GM21423 (cell line): ENCODE results near the gene ERICH6.
"Not testable (repeated sequence)": the region's sequence is repeated elsewhere in the genome, so short reads cannot be mapped to it uniquely, and the experiment has no call there.

Experiments used
- ATAC-seq: cut with Tn5 transposase; IDR thresholded peaks from one replicate; pipeline ENCODE4 v1.9.1; 2021; ENCODE audit warnings: mild to moderate bottlenecking, moderate library complexity; ENCODE audit not compliant: unreplicated experiment

Gene ERICH6

GRCh38 chr3:150623945-150624344 lies 79.8 kb downstream of the ERICH6 start:
- no peak for ATAC-seq

- not testable (repeated sequence) for ATAC-seq
These were observed 80.8 kb downstream of the ERICH6 start for GRCh38 chr3:150622955-150623354.

GRCh38 chr3:150620002-150620689 lies 83.6 kb downstream of the ERICH6 start:
- no peak for ATAC-seq

DNA sequence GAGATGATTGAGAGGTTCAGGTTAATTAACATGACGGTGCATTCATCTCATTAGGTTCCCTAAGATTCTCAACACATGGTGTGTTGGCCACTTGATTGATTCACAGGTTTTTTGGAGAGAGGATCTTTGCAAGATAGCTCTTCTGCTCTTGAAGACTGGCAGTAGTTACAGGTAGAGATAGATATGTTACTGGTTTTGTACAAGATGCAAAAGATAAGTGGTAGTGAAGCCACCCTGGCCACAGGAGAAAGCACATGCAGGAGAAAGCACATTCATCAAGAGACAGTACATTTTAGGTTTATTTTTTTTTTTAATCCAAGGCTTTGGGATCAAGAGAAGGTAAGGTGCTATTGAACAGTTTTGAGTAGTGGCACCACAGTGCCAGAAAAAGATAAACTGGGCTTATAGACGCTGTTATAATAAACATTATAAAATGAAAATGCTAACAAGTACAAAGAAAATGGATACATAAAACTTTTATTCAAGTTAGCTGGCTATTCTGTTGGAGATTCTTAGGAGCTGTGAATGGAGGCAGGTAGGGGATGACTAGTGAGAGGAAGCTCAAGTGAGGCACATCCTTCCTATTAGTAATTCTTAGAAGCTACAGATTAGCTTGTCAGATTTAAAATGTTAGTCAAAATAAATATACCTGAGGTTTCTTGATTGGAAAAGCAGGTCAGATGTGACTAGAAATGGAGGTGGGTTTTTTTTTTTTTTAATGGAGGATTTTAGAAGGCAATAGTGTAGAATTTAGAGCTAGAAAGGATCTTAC lies 89.8 kb downstream of the ERICH6 start:
- ATAC-seq = no peak

DNA sequence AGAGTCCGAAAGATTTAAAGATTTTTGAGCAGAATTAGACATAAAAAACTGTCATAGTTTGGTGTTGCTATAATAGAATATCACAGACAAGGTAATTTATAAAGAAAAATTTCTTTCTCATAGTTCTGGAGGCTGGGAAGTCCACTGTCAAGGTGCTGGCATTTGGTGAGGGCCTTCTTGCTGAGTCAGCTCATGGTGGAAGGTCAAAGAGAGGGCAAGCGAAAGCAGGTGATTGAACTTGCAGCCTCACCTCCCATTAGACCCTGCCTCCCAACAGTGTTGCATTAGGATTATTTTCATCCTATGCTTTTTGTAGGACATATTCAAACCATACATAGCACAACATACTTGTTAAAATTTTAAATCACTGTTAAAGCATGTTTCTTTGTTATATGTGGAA lies 90.7 kb downstream of the ERICH6 start:
- no peak for ATAC-seq

GRCh38 chr3:150612494-150612893 lies 91.2 kb downstream of the ERICH6 start:
- ATAC-seq = no peak

DNA sequence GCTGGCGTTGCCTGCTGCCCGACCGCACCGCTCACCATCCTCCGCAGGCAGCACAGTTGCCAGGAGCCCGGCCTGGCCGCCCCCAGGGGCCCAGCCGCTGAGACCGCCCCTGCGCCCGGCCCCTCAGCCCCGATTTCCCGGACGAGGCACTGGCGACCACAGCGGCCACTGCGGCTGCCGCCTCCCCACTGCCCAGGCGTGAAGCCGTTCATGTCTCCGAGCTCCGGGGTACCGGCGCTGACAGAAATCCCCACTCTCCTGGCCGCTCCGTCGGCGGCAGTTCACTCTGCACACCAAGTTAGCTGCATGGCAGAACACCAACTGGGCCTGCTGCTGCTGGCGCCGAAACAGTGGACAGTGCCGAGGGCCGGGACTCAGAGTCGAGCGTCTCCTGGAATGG lies 92.1 kb downstream of the ERICH6 start:
- ATAC-seq = no peak

- no peak for ATAC-seq
These were observed 92.9 kb downstream of the ERICH6 start for GRCh38 chr3:150610785-150611184.

DNA sequence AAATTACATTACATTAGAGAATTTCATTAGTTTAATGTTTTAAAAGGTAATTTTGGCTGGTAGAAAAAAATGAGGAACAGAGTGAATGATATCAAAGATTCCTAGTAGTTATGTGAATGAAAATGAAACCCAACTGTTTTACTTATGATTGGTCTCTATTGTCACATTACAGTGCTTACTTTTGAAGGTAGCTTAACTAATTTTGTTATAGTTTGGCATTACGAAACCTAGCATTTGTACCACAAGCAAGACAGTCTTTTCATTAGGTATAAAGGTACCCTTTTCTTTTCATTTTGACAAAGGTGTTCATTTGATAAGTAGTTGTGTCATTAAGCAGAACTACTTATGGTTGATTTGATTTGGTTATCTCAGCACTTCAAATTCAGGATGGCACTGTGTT lies 93.7 kb downstream of the ERICH6 start:
- ATAC-seq = no peak
